ENCODE data around the gene PCLAF. TPM values are rescaled to one million over a fixed set of nuclear protein-coding genes. Genes with fewer than 3 reads are reported as not detected.
A peak's percentile ranks its signal among the peaks of the same experiment; 100 is the strongest.

The PCLAF gene, protein sequence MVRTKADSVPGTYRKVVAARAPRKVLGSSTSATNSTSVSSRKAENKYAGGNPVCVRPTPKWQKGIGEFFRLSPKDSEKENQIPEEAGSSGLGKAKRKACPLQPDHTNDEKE
- polyA plus RNA-seq (2013, experiment 1 of 4), result 304 TPM
- polyA plus RNA-seq (2013, experiment 2 of 4), result 277 TPM
- 213 TPM for polyA plus RNA-seq (2013, experiment 3 of 4)
- polyA plus RNA-seq (2013, experiment 4 of 4), result 232 TPM

DNA sequence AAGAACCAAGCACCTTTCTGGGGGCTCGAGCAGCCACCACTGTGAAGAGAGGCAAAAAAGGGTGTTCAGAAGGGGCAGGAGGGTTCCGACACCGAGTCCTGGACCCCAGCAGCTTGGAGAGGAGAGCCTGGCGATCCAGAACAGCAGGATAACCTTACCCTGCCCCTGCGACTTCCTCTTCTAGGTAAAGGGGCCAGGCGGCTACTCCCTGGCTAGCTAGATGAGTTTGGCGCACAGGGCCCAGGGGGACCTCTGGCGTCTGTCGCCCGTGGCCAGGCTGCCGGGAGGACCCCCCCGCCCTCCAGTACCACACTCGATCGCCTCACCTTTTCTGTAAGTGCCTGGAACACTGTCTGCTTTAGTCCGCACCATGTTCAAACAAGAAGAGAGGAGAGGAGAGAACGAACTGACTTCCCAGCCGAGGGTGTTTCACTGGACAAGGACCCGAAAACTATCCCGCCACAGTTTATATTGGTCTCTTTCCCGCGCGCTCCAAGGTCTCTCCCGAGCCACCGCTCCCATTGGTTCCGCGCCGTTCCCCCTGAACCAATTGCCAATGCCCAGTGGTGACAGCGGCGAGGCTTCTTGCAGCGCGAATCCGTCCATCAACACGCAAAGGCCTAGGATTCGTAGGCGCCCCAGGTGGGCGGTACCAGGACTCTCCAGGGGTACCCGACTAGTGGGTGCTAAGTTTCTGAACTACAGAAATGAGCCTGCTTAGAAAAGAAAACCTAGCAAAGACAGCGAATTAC, at the start of gene PCLAF:
Gene PCLAF, minus strand, starts transcription at position 442 of the 752 bp plus-strand sequence. Its CDS starts 70 bp downstream, at position 372.
- Histone ChIP-seq H3K27me3 (ENCODE audit: control insufficient read depth, insufficient read depth, low read length, poor library complexity, severe bottlenecking) (no peaks in the 10 kb centered on the region), H3K9me3 (ENCODE audit: control insufficient read depth, low read length) (no peaks in the 10 kb centered on the region), H3K36me3 (ENCODE audit: control insufficient read depth, insufficient read depth, low read length) (peaks cover 6% of the 10 kb centered on the region), H3K27ac (ENCODE audit: insufficient read depth, low read depth, low read length, poor library complexity, severe bottlenecking) (peak within 1 kb of the TSS; percentile 44), H3K4me1 (ENCODE audit: control insufficient read depth, insufficient read depth, low read length) (no peaks in the 10 kb centered on the region), H3K4me3 (ENCODE audit: insufficient read depth, low read depth, low read length) (peak within 1 kb of the TSS; percentile 58)
- 1% methylated on average over 38 of the region's 38 CpGs for WGBS, 2 experiments

DNA sequence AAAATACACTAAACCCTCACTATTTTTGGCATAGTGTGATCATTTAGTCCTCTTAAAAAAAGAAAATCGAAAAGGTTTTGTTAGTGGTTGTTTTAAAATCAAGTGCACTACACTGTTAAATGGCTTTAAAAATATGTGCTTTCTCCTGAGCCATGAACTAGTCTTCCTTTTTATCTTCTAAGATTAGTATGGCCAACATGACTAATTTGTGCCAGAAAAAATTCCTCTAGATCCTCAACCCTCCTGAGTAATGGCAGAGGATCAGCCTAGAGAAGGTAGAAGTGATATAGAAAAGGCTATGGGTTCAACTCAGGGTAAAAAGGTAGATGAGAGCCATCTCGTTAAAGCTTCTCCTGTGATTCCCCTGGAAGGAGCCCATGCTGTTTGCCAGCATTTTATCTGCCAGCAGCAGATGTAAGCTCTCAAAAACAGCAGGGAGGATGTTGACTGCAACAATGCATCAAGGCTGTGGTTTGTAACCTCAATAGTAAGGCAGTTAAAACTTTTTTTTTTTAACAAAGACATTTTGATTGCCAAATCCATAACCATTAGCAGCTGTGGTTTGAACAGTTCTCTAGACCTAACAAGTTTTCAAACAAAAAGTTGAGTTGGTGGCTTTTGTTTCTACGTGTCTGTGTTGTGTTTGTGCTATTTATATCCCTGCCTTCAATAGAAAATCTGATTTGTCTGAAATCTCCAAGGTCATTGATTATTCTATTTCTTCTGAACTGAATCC, 48.9 kb upstream of the PCLAF start:
- no peak overlapping the region for H3K4me3 ChIP-seq (ENCODE audit: insufficient read depth, low read depth, low read length)
- no peak overlapping the region for H3K27ac ChIP-seq (ENCODE audit: insufficient read depth, low read depth, low read length, poor library complexity, severe bottlenecking)
- H3K9me3 ChIP-seq (ENCODE audit: control insufficient read depth, low read length), result no peaks in the 10 kb centered on the region
- 30 to 50% methylated on average over 2 to 3 of the region's 3 CpGs for WGBS, 2 experiments
- peaks cover 11% of the 10 kb centered on the region for H3K4me1 ChIP-seq (ENCODE audit: control insufficient read depth, insufficient read depth, low read length)
- peaks cover 6% of the 10 kb centered on the region for H3K36me3 ChIP-seq (ENCODE audit: control insufficient read depth, insufficient read depth, low read length)
- no peaks in the 10 kb centered on the region for H3K27me3 ChIP-seq (ENCODE audit: control insufficient read depth, insufficient read depth, low read length, poor library complexity, severe bottlenecking)

- H3K36me3 ChIP-seq (ENCODE audit: control insufficient read depth, insufficient read depth, low read length), result peaks cover 11% of the 10 kb centered on the region
- no peak overlapping the region for H3K27ac ChIP-seq (ENCODE audit: insufficient read depth, low read depth, low read length, poor library complexity, severe bottlenecking)
- no peaks in the 10 kb centered on the region for H3K9me3 ChIP-seq (ENCODE audit: control insufficient read depth, low read length)
- H3K4me1 ChIP-seq (ENCODE audit: control insufficient read depth, insufficient read depth, low read length), result peaks cover 11% of the 10 kb centered on the region
- H3K4me3 ChIP-seq (ENCODE audit: insufficient read depth, low read depth, low read length), result no peak overlapping the region
- H3K27me3 ChIP-seq (ENCODE audit: control insufficient read depth, insufficient read depth, low read length, poor library complexity, severe bottlenecking), result no peaks in the 10 kb centered on the region
Measured at GRCh38 chr15:64429448-64429847, 48.2 kb upstream of the PCLAF start.

DNA sequence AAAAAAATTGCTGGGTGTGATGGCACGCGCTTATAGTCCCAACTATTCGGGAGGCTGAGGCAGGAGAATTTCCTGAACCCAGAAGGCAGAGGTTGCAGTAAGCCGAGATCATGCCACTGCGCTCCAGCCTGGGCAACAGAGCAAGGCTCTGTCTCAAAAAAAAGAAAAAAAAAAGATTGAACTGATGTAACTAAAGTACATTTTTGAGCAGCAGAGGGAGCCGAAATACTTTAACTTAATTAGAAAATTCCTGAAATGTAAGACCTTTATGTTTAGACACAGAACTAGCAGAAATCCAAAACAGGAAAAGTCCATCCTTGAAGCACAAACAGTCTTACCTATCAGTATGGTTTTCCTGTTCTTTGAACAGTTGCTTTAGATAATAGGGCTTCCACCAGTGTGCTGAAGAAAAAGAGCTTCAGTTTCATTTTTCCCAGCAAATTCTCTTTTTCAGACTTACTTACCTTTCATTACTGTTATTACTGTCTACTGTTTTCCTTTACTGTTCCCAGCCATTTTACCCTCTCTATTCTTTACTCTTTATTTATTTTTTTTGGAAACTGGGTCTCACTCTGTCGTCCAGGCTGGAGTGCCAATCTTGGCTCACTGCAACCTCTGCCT, 45.7 kb upstream of the PCLAF start:
- Histone ChIP-seq H3K9me3 (ENCODE audit: control insufficient read depth, low read length) (no peaks in the 10 kb centered on the region), H3K27me3 (ENCODE audit: control insufficient read depth, insufficient read depth, low read length, poor library complexity, severe bottlenecking) (no peaks in the 10 kb centered on the region), H3K4me1 (ENCODE audit: control insufficient read depth, insufficient read depth, low read length) (peaks cover 11% of the 10 kb centered on the region), H3K4me3 (ENCODE audit: insufficient read depth, low read depth, low read length) (no peak overlapping the region), H3K36me3 (ENCODE audit: control insufficient read depth, insufficient read depth, low read length) (peaks cover 11% of the 10 kb centered on the region), H3K27ac (ENCODE audit: insufficient read depth, low read depth, low read length, poor library complexity, severe bottlenecking) (no peak overlapping the region)
- WGBS, 2 experiments, result 93 to 96% methylated on average over 7 of the region's 7 CpGs

DNA sequence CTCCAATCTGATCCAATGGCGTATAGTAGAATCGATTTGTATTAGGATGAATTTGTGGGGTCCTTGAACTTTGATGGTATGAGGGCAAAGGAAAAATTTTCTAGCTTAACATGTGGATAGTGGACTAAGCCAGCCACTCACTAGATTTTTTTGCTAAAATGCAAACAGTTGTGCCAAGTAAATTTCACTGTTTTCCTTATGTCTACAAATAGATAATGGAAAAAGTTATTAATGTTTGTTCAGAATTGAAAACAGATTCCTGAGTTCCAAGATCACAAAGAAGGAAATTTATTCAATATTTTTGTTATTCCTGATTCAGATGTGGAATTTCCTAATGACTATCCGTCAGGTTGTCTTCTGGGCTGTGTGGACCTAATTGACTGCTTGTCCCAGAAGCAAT, 44.0 kb upstream of the PCLAF start:
- no peak overlapping the region for H3K4me3 ChIP-seq (ENCODE audit: insufficient read depth, low read depth, low read length)
- 92 to 99% methylated on average over 3 of the region's 3 CpGs for WGBS, 2 experiments

DNA sequence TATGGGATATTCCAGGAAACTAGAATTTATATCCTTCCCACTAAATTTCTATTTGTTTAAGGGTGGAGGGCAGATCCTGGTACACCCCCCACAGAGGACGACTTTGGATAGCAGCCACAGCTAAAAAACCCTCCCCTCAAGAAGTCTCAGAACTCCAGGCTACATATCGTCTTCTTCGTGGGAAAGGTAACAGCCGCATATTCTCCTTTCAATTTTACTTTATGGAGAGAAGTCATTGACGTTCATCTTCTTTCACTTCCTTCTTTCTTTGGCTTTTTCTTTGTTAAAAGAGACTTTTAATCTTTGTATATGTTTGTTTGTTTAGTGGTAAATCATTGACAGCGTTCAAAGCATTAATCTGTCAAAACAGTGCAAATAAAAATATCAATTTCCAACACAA, 42.7 kb upstream of the PCLAF start:
- Histone ChIP-seq H3K36me3 (ENCODE audit: control insufficient read depth, insufficient read depth, low read length) (peaks cover 17% of the 10 kb centered on the region), H3K27ac (ENCODE audit: insufficient read depth, low read depth, low read length, poor library complexity, severe bottlenecking) (no peak overlapping the region), H3K4me3 (ENCODE audit: insufficient read depth, low read depth, low read length) (no peak overlapping the region), H3K9me3 (ENCODE audit: control insufficient read depth, low read length) (no peaks in the 10 kb centered on the region), H3K27me3 (ENCODE audit: control insufficient read depth, insufficient read depth, low read length, poor library complexity, severe bottlenecking) (no peaks in the 10 kb centered on the region), H3K4me1 (ENCODE audit: control insufficient read depth, insufficient read depth, low read length) (no peaks in the 10 kb centered on the region)
- 93 to 96% methylated on average over 5 to 6 of the region's 6 CpGs for WGBS, 2 experiments

More for the DNA sequence above, 44.0 kb upstream of the PCLAF start:
- Histone ChIP-seq H3K9me3 (ENCODE audit: control insufficient read depth, low read length) (no peaks in the 10 kb centered on the region), H3K27ac (ENCODE audit: insufficient read depth, low read depth, low read length, poor library complexity, severe bottlenecking) (no peak overlapping the region), H3K27me3 (ENCODE audit: control insufficient read depth, insufficient read depth, low read length, poor library complexity, severe bottlenecking) (no peaks in the 10 kb centered on the region), H3K4me1 (ENCODE audit: control insufficient read depth, insufficient read depth, low read length) (peaks cover 5% of the 10 kb centered on the region), H3K36me3 (ENCODE audit: control insufficient read depth, insufficient read depth, low read length) (peaks cover 11% of the 10 kb centered on the region)

- 86 to 96% methylated on average over 1 to 2 of the region's 2 CpGs for WGBS, 2 experiments
Measured at GRCh38 chr15:64422697-64423096, 41.5 kb upstream of the PCLAF start.

GRCh38 chr15:64412216-64412615, 31.0 kb upstream of the PCLAF start:
- no peak overlapping the region for H3K27ac ChIP-seq (ENCODE audit: insufficient read depth, low read depth, low read length, poor library complexity, severe bottlenecking)
- peaks cover 18% of the 10 kb centered on the region for H3K36me3 ChIP-seq (ENCODE audit: control insufficient read depth, insufficient read depth, low read length)
- H3K9me3 ChIP-seq (ENCODE audit: control insufficient read depth, low read length), result no peaks in the 10 kb centered on the region
- H3K4me1 ChIP-seq (ENCODE audit: control insufficient read depth, insufficient read depth, low read length), result no peaks in the 10 kb centered on the region
- H3K27me3 ChIP-seq (ENCODE audit: control insufficient read depth, insufficient read depth, low read length, poor library complexity, severe bottlenecking), result no peaks in the 10 kb centered on the region
- WGBS, 2 experiments, result 95% methylated on average over 2 of the region's 2 CpGs
- H3K4me3 ChIP-seq (ENCODE audit: insufficient read depth, low read depth, low read length), result no peak overlapping the region

More at GRCh38 chr15:64422697-64423096, 41.5 kb upstream of the PCLAF start:
- H3K9me3 ChIP-seq (ENCODE audit: control insufficient read depth, low read length), result no peaks in the 10 kb centered on the region
- H3K27me3 ChIP-seq (ENCODE audit: control insufficient read depth, insufficient read depth, low read length, poor library complexity, severe bottlenecking), result no peaks in the 10 kb centered on the region
- no peak overlapping the region for H3K4me3 ChIP-seq (ENCODE audit: insufficient read depth, low read depth, low read length)
- H3K36me3 ChIP-seq (ENCODE audit: control insufficient read depth, insufficient read depth, low read length), result peaks cover 17% of the 10 kb centered on the region
- no peak overlapping the region for H3K27ac ChIP-seq (ENCODE audit: insufficient read depth, low read depth, low read length, poor library complexity, severe bottlenecking)
- H3K4me1 ChIP-seq (ENCODE audit: control insufficient read depth, insufficient read depth, low read length), result no peaks in the 10 kb centered on the region

DNA sequence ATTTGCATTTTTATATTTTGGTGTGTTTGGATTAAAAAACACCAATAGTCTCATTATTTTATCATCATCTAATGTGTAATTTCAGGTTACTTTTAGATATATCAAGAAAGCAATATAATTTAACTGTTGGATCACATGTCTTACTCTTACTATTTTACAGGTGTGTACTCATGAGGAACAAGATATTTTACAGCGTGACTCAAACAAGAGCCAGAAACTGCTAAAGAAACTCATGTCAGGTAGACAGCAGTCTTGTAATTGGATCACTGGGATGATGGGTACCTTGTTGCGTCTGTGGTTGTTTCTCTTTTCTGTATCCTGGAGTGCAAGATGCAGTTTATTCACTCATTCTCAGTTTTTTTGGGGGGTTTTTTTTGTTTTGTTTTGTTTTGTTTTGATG, 19.3 kb upstream of the PCLAF start:
- peaks cover 28% of the 10 kb centered on the region for H3K36me3 ChIP-seq (ENCODE audit: control insufficient read depth, insufficient read depth, low read length)
- WGBS, 2 experiments, result 93 to 98% methylated on average over 2 of the region's 2 CpGs

GRCh38 chr15:64398575-64398974, 17.3 kb upstream of the PCLAF start:
- Histone ChIP-seq H3K4me1 (ENCODE audit: control insufficient read depth, insufficient read depth, low read length) (no peaks in the 10 kb centered on the region), H3K9me3 (ENCODE audit: control insufficient read depth, low read length) (no peaks in the 10 kb centered on the region), H3K27ac (ENCODE audit: insufficient read depth, low read depth, low read length, poor library complexity, severe bottlenecking) (no peak overlapping the region), H3K4me3 (ENCODE audit: insufficient read depth, low read depth, low read length) (no peak overlapping the region), H3K27me3 (ENCODE audit: control insufficient read depth, insufficient read depth, low read length, poor library complexity, severe bottlenecking) (no peaks in the 10 kb centered on the region), H3K36me3 (ENCODE audit: control insufficient read depth, insufficient read depth, low read length) (peaks cover 22% of the 10 kb centered on the region)
- WGBS, 2 experiments, result 88 to 95% methylated on average over 2 of the region's 2 CpGs

More for the DNA sequence above, 19.3 kb upstream of the PCLAF start:
- H3K4me1 ChIP-seq (ENCODE audit: control insufficient read depth, insufficient read depth, low read length), result no peaks in the 10 kb centered on the region
- H3K27me3 ChIP-seq (ENCODE audit: control insufficient read depth, insufficient read depth, low read length, poor library complexity, severe bottlenecking), result no peaks in the 10 kb centered on the region
- no peaks in the 10 kb centered on the region for H3K9me3 ChIP-seq (ENCODE audit: control insufficient read depth, low read length)
- no peak overlapping the region for H3K27ac ChIP-seq (ENCODE audit: insufficient read depth, low read depth, low read length, poor library complexity, severe bottlenecking)
- no peak overlapping the region for H3K4me3 ChIP-seq (ENCODE audit: insufficient read depth, low read depth, low read length)
